ENCODE data around the gene HABP2. TPM values are rescaled to one million over a fixed set of nuclear protein-coding genes. Genes with fewer than 3 reads are reported as not detected.

HABP2 gene
- total RNA-seq, 6 experiments from 2014 or later, result 162 to 705 (median 372) TPM

- DNase-seq, result no peak
Observed at GRCh38 chr10:113578773-113579172, 25.9 kb downstream of the HABP2 start.

DNA sequence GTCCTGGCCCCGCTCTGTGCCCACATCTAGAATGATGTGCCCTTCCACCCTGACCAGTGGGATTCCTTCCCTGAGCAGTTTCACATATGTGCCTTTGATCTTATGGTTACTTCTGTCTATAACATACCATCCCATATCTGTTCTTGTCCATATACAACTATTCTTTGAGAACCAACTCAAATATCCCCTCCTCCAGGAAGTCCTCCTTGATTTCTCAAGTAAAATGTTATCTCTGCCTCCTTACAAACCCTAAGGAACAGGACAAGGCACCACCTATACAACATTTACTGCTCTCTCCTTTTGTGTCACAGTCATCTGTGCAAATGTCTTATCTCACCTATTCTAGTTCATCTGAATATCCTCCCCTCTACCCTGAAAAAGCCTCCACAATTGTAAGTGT, 28.2 kb downstream of the HABP2 start:
- 83% methylated on average over 1 of the region's 1 CpG for WGBS (ENCODE audit: insufficient coverage, low coverage, low lambda C conversion rate, missing lambda C conversion rate)
- TF ChIP-seq CTCF (IDR thresholded peaks at IDR 0.05), result no peak
- no peak for TF ChIP-seq POLR2A (IDR thresholded peaks at IDR 0.05)
- no peak overlapping the region for H3K4me3 ChIP-seq
- H3K27ac ChIP-seq, result no peak overlapping the region
- ATAC-seq (no peak), DNase-seq (no peak)
- no peaks in the 10 kb centered on the region for H3K9me3 ChIP-seq
- peaks cover 0 to 100% (median 53%) of the 10 kb centered on the region in 4 donors for H3K36me3 ChIP-seq
- H3K27me3 ChIP-seq, result no peaks in the 10 kb centered on the region
- intact Hi-C loops (cut with DNase I), result no loop called here
- no peaks in the 10 kb centered on the region for H3K4me1 ChIP-seq

More at GRCh38 chr10:113578773-113579172, 25.9 kb downstream of the HABP2 start:
- Histone ChIP-seq H3K9me3 (no peaks in the 10 kb centered on the region), H3K4me3 (no peak overlapping the region), H3K27ac (no peak overlapping the region), H3K4me1 (no peaks in the 10 kb centered on the region), H3K27me3 (no peaks in the 10 kb centered on the region), H3K36me3 (peaks cover 0 to 100% (median 53%) of the 10 kb centered on the region in 4 donors)
- ATAC-seq, result no peak
- intact Hi-C loops (cut with DNase I), result no loop called here
- WGBS (ENCODE audit: insufficient coverage, low coverage, low lambda C conversion rate, missing lambda C conversion rate), result 60% methylated on average over 1 of the region's 1 CpG
- TF ChIP-seq CTCF (IDR thresholded peaks at IDR 0.05), result no peak
- no peak for TF ChIP-seq POLR2A (IDR thresholded peaks at IDR 0.05)

DNA sequence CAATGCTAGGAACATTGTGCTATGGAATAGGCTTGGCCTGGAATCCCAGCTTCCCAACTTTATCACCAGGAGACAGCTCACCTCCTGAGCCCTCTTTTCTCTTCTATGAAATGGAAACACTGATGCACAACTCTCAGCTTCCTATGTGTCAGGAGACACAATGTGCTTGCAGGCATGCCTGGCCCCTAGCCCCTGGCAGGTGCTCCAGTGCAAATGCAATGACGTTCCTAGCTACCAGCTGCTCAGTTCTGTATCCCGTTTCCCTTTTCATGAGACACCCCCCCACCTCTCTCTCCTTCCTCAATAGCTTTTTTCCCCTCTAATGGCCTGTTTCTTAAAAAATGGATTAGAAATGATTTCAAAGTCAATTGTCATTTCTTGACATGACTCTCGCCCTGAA, 30.7 kb downstream of the HABP2 start:
- Histone ChIP-seq H3K9me3 (no peaks in the 10 kb centered on the region), H3K27me3 (no peaks in the 10 kb centered on the region), H3K27ac (no peak overlapping the region), H3K36me3 (peaks cover 0 to 100% (median 47%) of the 10 kb centered on the region in 4 donors), H3K4me1 (no peaks in the 10 kb centered on the region), H3K4me3 (no peak overlapping the region)
- DNase-seq (no peak), ATAC-seq (peak in 1 of 4 donors; percentile 6)
- intact Hi-C loops (cut with DNase I), result no loop called here
- TF ChIP-seq POLR2A (IDR thresholded peaks at IDR 0.05) (no peak), CTCF (IDR thresholded peaks at IDR 0.05) (no peak)
- 48% methylated on average over 3 of the region's 3 CpGs for WGBS (ENCODE audit: insufficient coverage, low coverage, low lambda C conversion rate, missing lambda C conversion rate)

GRCh38 chr10:113585949-113586348, 33.1 kb downstream of the HABP2 start:
- Histone ChIP-seq H3K9me3 (no peaks in the 10 kb centered on the region), H3K36me3 (peaks cover 0 to 94% (median 38%) of the 10 kb centered on the region in 4 donors), H3K4me1 (no peaks in the 10 kb centered on the region), H3K27ac (no peak overlapping the region), H3K4me3 (no peak overlapping the region), H3K27me3 (no peaks in the 10 kb centered on the region)
- TF ChIP-seq CTCF (IDR thresholded peaks at IDR 0.05), result no peak
- TF ChIP-seq POLR2A (IDR thresholded peaks at IDR 0.05), result no peak
- ATAC-seq (peak in 2 of 4 donors; percentile 12 to 28), DNase-seq (no peak)
- WGBS (ENCODE audit: insufficient coverage, low coverage, low lambda C conversion rate, missing lambda C conversion rate), result 88% methylated on average over 1 of the region's 1 CpG
- intact Hi-C loops (cut with DNase I), result no loop called here
